CD4-positive, alpha-beta T cell (primary cell): ENCODE measurements around the gene EGFR. TPM values are rescaled to one million over a fixed set of nuclear protein-coding genes. Genes with fewer than 3 reads are reported as not detected.
"Not testable (repeated sequence)": the region's sequence is repeated elsewhere in the genome, so short reads cannot be mapped to it uniquely, and the experiment has no call there.

ENCODE experiments used
- ATAC-seq: fragments of 200-7000 bp; cut with Tn5 transposase; one replicate; pipeline ENCODE4 v1.10.0; 2022; ENCODE audit warnings: mild to moderate bottlenecking; ENCODE audit not compliant: poor library complexity
- CTCF ChIA-PET: fragments of 350-600 bp; sonication (Branson Sonifier 250); formaldehyde crosslinking; loops from one replicate; lab custom pipeline; 2021; ENCODE audit warnings: antibody characterized with exemption, inconsistent platforms; lab: Charles Lee
- POLR2A ChIA-PET: fragments of 350-600 bp; sonication (Branson Sonifier 250); formaldehyde crosslinking; loops from one replicate; lab custom pipeline; 2021; ENCODE audit warnings: antibody characterized with exemption, inconsistent platforms; lab: Charles Lee
- DNase-seq, 14 experiments: peaks; one replicate each; pipeline ENCODE4 v3.0.0-alpha.2; 2013 to 2020; ENCODE audit warnings: mixed read lengths in 2 of 14
- H3K27ac ChIP-seq, 2 donors: one replicate each; pipeline versions ENCODE4 v1.5.1 to v1.7.0; 2013; ENCODE audit warnings: low read length in 2 of 2, low read depth in 1 of 2, mild to moderate bottlenecking in 1 of 2
- H3K27me3 ChIP-seq, 2 experiments: 1 replicate in 1 of 2; 2 replicates in 1 of 2; pipeline versions ENCODE4 v1.6.1 to v1.7.0; 2013; ENCODE audit warnings: low read length in 2 of 2, control low read depth in 1 of 2, mild to moderate bottlenecking in 1 of 2, moderate library complexity in 1 of 2; ENCODE audit not compliant: insufficient read depth in 2 of 2, control insufficient read depth in 1 of 2
- H3K36me3 ChIP-seq: one replicate; pipeline ENCODE4 v1.6.1; 2013; ENCODE audit warnings: low read length, control low read depth; ENCODE audit not compliant: insufficient read depth
- H3K4me1 ChIP-seq: one replicate; pipeline ENCODE4 v1.6.1; 2013; ENCODE audit warnings: low read length, control low read depth; ENCODE audit not compliant: insufficient read depth
- H3K4me3 ChIP-seq: one replicate; pipeline ENCODE4 v1.5.1; 2013; ENCODE audit warnings: mild to moderate bottlenecking, low read length, moderate library complexity
- H3K9me3 ChIP-seq, 2 experiments: 1 replicate in 1 of 2; 2 replicates in 1 of 2; pipeline versions ENCODE4 v1.6.1 to v1.7.0; 2013; ENCODE audit warnings: low read length in 2 of 2, mild to moderate bottlenecking in 2 of 2, control low read depth in 1 of 2, moderate library complexity in 1 of 2; ENCODE audit not compliant: control insufficient read depth in 1 of 2, insufficient read depth in 1 of 2
- H3K27ac Mint-ChIP-seq: one replicate; pipeline ENCODE4 v1.8.0; 2020; ENCODE audit warnings: mixed read lengths
- H3K27me3 Mint-ChIP-seq: one replicate; pipeline ENCODE4 v1.8.0; 2021; ENCODE audit warnings: mixed read lengths
- H3K36me3 Mint-ChIP-seq: one replicate; pipeline ENCODE4 v1.8.0; 2021; ENCODE audit warnings: low read depth, mixed read lengths
- H3K4me1 Mint-ChIP-seq: one replicate; pipeline ENCODE4 v1.8.0; 2021; ENCODE audit warnings: low read depth, mixed read lengths
- H3K4me3 Mint-ChIP-seq: one replicate; pipeline ENCODE4 v1.8.0; 2020; ENCODE audit warnings: mild to moderate bottlenecking, mixed read lengths
- H3K9me3 Mint-ChIP-seq: one replicate; pipeline ENCODE4 v1.8.0; 2020; ENCODE audit warnings: mixed read lengths
- intact Hi-C, 2 experiments: fragments of 100-400 bp; cut with DNase I in 1 of 2; cut with micrococcal nuclease in 1 of 2; formaldehyde crosslinking; loops; one replicate each; pipeline versions ENCODE4 v1.15.1 to v1.9.0; 2023 to 2025; cut with DNase I, micrococcal nuclease
- total RNA-seq, 174 experiments: library from RNA in 2 of 174; stranded (reverse) in 2 of 174; gene quantifications; one replicate each; pipeline ENCODE4 v1.2.3 and lab custom pipeline; 2021 to 2026
- TF ChIP-seq, protein P1 (sequence below): fragments of 200-600 bp; IDR thresholded peaks from one replicate; pipeline ENCODE4 v1.8.0; 2022; ENCODE audit warnings: antibody characterized with exemption, mild to moderate bottlenecking

EGFR gene
- total RNA-seq, 2 experiments from 2014 or later, result not detected

DNA sequence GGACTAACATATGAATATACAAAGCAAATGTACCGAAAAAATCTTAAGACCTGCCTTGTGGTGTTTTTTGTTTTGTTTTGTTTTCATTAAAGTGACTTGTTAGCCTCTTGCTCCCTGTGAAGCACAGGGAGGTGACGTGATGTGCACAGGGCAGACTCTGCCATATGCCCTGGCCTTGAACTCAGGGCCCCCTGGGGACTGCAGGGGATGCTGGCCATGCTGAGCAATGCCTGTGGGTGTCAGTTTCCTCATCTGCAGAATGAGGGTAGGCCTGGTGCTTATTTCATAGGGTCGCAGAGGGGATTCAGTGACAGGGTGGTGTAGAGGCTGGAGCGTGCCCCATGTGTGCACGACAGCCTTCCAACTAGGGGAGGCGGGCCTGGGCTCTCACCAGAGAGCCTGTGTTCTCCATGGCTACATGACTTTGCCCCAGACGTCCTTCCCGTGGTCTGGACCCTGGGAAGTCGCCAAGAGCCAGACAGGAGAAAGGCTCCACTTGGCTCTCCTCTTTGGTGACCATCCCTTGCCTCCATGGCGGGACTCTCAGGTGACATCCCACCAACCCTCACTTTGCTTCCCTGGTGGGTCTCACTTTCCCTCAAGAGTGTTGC lies 14.5 kb downstream of the EGFR start:
- intact Hi-C loops, result no loop called here
- DNase-seq (no peak), ATAC-seq (no peak)
- peaks cover 0 to 11% of the 10 kb centered on the region in 2 experiments for H3K27me3 ChIP-seq
- ChIA-PET POLR2A (no interaction called here), CTCF (no interaction called here)
- Mint-ChIP-seq H3K27ac (no peak overlapping the region), H3K36me3 (no peaks in the 10 kb centered on the region), H3K4me1 (no peaks in the 10 kb centered on the region), H3K27me3 (peaks cover 14% of the 10 kb centered on the region), H3K9me3 (no peaks in the 10 kb centered on the region), H3K4me3 (no peak overlapping the region)
- no peak overlapping the region for H3K27ac ChIP-seq
- TF ChIP-seq, protein P1, sequence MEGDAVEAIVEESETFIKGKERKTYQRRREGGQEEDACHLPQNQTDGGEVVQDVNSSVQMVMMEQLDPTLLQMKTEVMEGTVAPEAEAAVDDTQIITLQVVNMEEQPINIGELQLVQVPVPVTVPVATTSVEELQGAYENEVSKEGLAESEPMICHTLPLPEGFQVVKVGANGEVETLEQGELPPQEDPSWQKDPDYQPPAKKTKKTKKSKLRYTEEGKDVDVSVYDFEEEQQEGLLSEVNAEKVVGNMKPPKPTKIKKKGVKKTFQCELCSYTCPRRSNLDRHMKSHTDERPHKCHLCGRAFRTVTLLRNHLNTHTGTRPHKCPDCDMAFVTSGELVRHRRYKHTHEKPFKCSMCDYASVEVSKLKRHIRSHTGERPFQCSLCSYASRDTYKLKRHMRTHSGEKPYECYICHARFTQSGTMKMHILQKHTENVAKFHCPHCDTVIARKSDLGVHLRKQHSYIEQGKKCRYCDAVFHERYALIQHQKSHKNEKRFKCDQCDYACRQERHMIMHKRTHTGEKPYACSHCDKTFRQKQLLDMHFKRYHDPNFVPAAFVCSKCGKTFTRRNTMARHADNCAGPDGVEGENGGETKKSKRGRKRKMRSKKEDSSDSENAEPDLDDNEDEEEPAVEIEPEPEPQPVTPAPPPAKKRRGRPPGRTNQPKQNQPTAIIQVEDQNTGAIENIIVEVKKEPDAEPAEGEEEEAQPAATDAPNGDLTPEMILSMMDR, result no peak
- no peaks in the 10 kb centered on the region for H3K36me3 ChIP-seq
- H3K9me3 ChIP-seq, result no peaks in the 10 kb centered on the region
- no peaks in the 10 kb centered on the region for H3K4me1 ChIP-seq
- no peak overlapping the region for H3K4me3 ChIP-seq

- no peak overlapping the region for H3K27ac ChIP-seq
- peaks cover 14% of the 10 kb centered on the region for H3K27me3 Mint-ChIP-seq
- H3K27me3 ChIP-seq, result peaks cover 0 to 12% of the 10 kb centered on the region in 2 experiments
- ChIA-PET POLR2A (no interaction called here), CTCF (no interaction called here)
- H3K4me3 ChIP-seq, result no peak overlapping the region
- H3K9me3 ChIP-seq, result no peaks in the 10 kb centered on the region
- H3K27ac Mint-ChIP-seq, result no peak overlapping the region
- TF ChIP-seq, protein P1, result no peak
- DNase-seq, result no peak
- H3K9me3 Mint-ChIP-seq, result no peaks in the 10 kb centered on the region
- no peaks in the 10 kb centered on the region for H3K36me3 ChIP-seq
- H3K4me3 Mint-ChIP-seq, result no peak overlapping the region
- H3K4me1 ChIP-seq, result no peaks in the 10 kb centered on the region
- no peaks in the 10 kb centered on the region for H3K36me3 Mint-ChIP-seq
- intact Hi-C loops, result no loop called here
- no peaks in the 10 kb centered on the region for H3K4me1 Mint-ChIP-seq
- no peak for ATAC-seq
These were observed 16.0 kb downstream of the EGFR start for GRCh38 chr7:55034776-55035175.

- H3K36me3 ChIP-seq, H3K4me3 ChIP-seq, H3K27ac ChIP-seq, POLR2A ChIA-PET, H3K9me3 ChIP-seq, H3K4me1 Mint-ChIP-seq, intact Hi-C loops, H3K36me3 Mint-ChIP-seq, H3K27ac Mint-ChIP-seq, H3K4me3 Mint-ChIP-seq, H3K4me1 ChIP-seq, CTCF ChIA-PET, ATAC-seq, H3K9me3 Mint-ChIP-seq, DNase-seq: not testable (repeated sequence)
- H3K27me3 Mint-ChIP-seq, result peaks cover 14% of the 10 kb centered on the region
- H3K27me3 ChIP-seq, result peaks cover 0 to 12% of the 10 kb centered on the region in 2 experiments
These were observed 16.6 kb downstream of the EGFR start for GRCh38 chr7:55035410-55035809.
